ENCODE data around the gene PDCD11. TPM values are rescaled to one million over a fixed set of nuclear protein-coding genes. Genes with fewer than 3 reads are reported as not detected.

The PDCD11 gene
- total RNA-seq, 4 donors from 2014 or later, result 26.4 to 38.3 (median 29.3) TPM

GRCh38 chr10:103457176-103457712 lies 60.8 kb downstream of the PDCD11 start:
- Histone ChIP-seq H3K36me3 (no peaks in the 10 kb centered on the region), H3K9me3 (no peaks in the 10 kb centered on the region), H3K4me3 (no peak overlapping the region), H3K27me3 (no peaks in the 10 kb centered on the region), H3K27ac (no peak overlapping the region), H3K4me1 (peaks cover 11% of the 10 kb centered on the region)
- DNase-seq (ENCODE audit: low spot score in 2 of 2), result no peak
- 70% methylated on average over 8 of the region's 8 CpGs for WGBS
- TF ChIP-seq CTCF (IDR thresholded peaks at IDR 0.05) (no peak), POLR2AphosphoS5 (IDR thresholded peaks at IDR 0.05) (no peak), POLR2A (IDR thresholded peaks at IDR 0.05) (no peak), EP300 (IDR thresholded peaks at IDR 0.05) (no peak)

- Histone ChIP-seq H3K27me3 (no peaks in the 10 kb centered on the region), H3K4me3 (no peak overlapping the region), H3K27ac (no peak overlapping the region), H3K4me1 (peaks cover 4% of the 10 kb centered on the region), H3K36me3 (no peaks in the 10 kb centered on the region), H3K9me3 (no peaks in the 10 kb centered on the region)
- TF ChIP-seq POLR2A (IDR thresholded peaks at IDR 0.05) (no peak), EP300 (IDR thresholded peaks at IDR 0.05) (no peak), CTCF (IDR thresholded peaks at IDR 0.05) (no peak), POLR2AphosphoS5 (IDR thresholded peaks at IDR 0.05) (no peak)
- DNase-seq (ENCODE audit: low spot score in 2 of 2), result no peak
- 95% methylated on average over 26 of the region's 39 CpGs for WGBS
Observed at GRCh38 chr10:103457896-103458583, 61.6 kb downstream of the PDCD11 start.

- Histone ChIP-seq H3K27ac (no peak within 1 kb of the TSS), H3K27me3 (no peaks in the 10 kb centered on the region), H3K9me3 (no peaks in the 10 kb centered on the region), H3K4me3 (no peak within 1 kb of the TSS), H3K36me3 (no peaks in the 10 kb centered on the region), H3K4me1 (peaks cover 4% of the 10 kb centered on the region)
- TF ChIP-seq POLR2AphosphoS5 (IDR thresholded peaks at IDR 0.05) (no peak), CTCF (IDR thresholded peaks at IDR 0.05) (no peak), POLR2A (IDR thresholded peaks at IDR 0.05) (no peak), EP300 (IDR thresholded peaks at IDR 0.05) (no peak)
- DNase-seq (ENCODE audit: low spot score in 2 of 2), result no peak
- 60% methylated on average over 6 of the region's 9 CpGs for WGBS
Observed at GRCh38 chr10:103458720-103459119, 62.3 kb downstream of the PDCD11 start, which contains the start of gene CALHM1. Gene CALHM1, minus strand, starts transcription at chr10:103458900. Its CDS starts 149 bp downstream, at chr10:103458751.

GRCh38 chr10:103459615-103460014 lies 63.2 kb downstream of the PDCD11 start:
- Histone ChIP-seq H3K27me3 (no peaks in the 10 kb centered on the region), H3K9me3 (no peaks in the 10 kb centered on the region), H3K4me1 (peaks cover 4% of the 10 kb centered on the region), H3K4me3 (no peak overlapping the region), H3K36me3 (no peaks in the 10 kb centered on the region), H3K27ac (no peak overlapping the region)
- TF ChIP-seq POLR2AphosphoS5 (IDR thresholded peaks at IDR 0.05) (no peak), EP300 (IDR thresholded peaks at IDR 0.05) (no peak), POLR2A (IDR thresholded peaks at IDR 0.05) (no peak), CTCF (IDR thresholded peaks at IDR 0.05) (no peak)
- no peak for DNase-seq (ENCODE audit: low spot score in 2 of 2)
- 79% methylated on average over 2 of the region's 4 CpGs for WGBS

GRCh38 chr10:103463499-103463898 lies 67.1 kb downstream of the PDCD11 start:
- TF ChIP-seq POLR2A (IDR thresholded peaks at IDR 0.05) (no peak), EP300 (IDR thresholded peaks at IDR 0.05) (no peak), POLR2AphosphoS5 (IDR thresholded peaks at IDR 0.05) (no peak), CTCF (IDR thresholded peaks at IDR 0.05) (no peak)
- 87% methylated on average over 4 of the region's 4 CpGs for WGBS
- H3K27me3 ChIP-seq, result no peaks in the 10 kb centered on the region
- H3K9me3 ChIP-seq, result no peaks in the 10 kb centered on the region
- H3K36me3 ChIP-seq, result no peaks in the 10 kb centered on the region
- no peak overlapping the region for H3K27ac ChIP-seq
- no peak for DNase-seq (ENCODE audit: low spot score in 2 of 2)
- no peak overlapping the region for H3K4me3 ChIP-seq
- no peaks in the 10 kb centered on the region for H3K4me1 ChIP-seq

All from suprapubic skin (tissue), 4 donors.